Esophagus muscularis mucosa (tissue), 3 donors: ENCODE results near the gene REN.

Source experiments
- POLR2A ChIP-seq: fragments of 450-650 bp; IDR thresholded peaks from one replicate; pipeline ENCODE4 v1.6.1; 2017; ENCODE audit warnings: antibody characterized with exemption, moderate library complexity, mild to moderate bottlenecking, low read depth
- POLR2AphosphoS5 ChIP-seq, 2 donors: sonication (generic); formaldehyde crosslinking; IDR thresholded peaks; one replicate each; pipeline ENCODE4 v1.6.1; 2017; ENCODE audit warnings: antibody characterized with exemption in 2 of 2
- TF ChIP-seq, protein P1 (sequence below), 3 experiments: fragments of 200-600 bp in 2 of 3; fragments of 450-650 bp in 1 of 3; sonication (generic) in 2 of 3; IDR thresholded peaks; one replicate each; pipeline ENCODE4 v1.5.1; 2017 to 2019; ENCODE audit warnings: antibody characterized with exemption in 3 of 3, mild to moderate bottlenecking in 2 of 3, moderate library complexity in 1 of 3

DNA sequence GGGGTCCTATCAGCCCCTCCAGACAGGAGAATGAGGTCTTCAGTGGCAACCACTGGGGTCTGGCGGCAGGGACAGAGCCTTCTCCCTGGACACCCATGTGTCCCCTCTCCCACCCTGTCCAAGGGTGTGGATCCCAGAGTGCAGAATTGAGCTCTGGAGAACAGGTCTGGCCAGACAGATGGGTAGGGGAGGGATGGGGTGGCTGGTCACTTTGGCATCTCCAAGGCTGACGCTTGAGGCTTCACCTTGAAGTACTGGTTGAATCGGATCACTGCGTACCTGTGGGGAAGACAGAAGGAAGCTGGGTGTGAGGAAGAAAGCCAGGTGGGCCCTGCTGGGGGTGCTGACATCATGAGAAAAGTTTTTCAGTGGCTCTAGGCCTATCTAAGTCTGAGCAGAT lies 34.2 kb downstream of the REN start:
- TF ChIP-seq, protein P1, sequence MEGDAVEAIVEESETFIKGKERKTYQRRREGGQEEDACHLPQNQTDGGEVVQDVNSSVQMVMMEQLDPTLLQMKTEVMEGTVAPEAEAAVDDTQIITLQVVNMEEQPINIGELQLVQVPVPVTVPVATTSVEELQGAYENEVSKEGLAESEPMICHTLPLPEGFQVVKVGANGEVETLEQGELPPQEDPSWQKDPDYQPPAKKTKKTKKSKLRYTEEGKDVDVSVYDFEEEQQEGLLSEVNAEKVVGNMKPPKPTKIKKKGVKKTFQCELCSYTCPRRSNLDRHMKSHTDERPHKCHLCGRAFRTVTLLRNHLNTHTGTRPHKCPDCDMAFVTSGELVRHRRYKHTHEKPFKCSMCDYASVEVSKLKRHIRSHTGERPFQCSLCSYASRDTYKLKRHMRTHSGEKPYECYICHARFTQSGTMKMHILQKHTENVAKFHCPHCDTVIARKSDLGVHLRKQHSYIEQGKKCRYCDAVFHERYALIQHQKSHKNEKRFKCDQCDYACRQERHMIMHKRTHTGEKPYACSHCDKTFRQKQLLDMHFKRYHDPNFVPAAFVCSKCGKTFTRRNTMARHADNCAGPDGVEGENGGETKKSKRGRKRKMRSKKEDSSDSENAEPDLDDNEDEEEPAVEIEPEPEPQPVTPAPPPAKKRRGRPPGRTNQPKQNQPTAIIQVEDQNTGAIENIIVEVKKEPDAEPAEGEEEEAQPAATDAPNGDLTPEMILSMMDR (IDR thresholded peaks at IDR 0.05): no peak
- no peak for TF ChIP-seq POLR2AphosphoS5 (IDR thresholded peaks at IDR 0.05)
- no peak for TF ChIP-seq POLR2A
